Natural killer cell treated with Interleukin-12 subunit alpha and Interleukin-12 subunit beta and Interleukin-15 and Interleukin-18, amount 100 ng/mL, for 72 hours (primary cell): ENCODE results near the gene RNF224. TPM values are rescaled to one million over a fixed set of nuclear protein-coding genes. Genes with fewer than 3 reads are reported as not detected.

Experiments
- ATAC-seq, 2 donors: fragments of 150-1000 bp; cut with Tn5 transposase in 1 of 2; sonication (Bioruptor Pico), chemical (Tn5 transposase) in 1 of 2; 2 replicates each; pipeline ENCODE4 v1.10.0; 2021
- DNase-seq: peaks from one replicate; pipeline ENCODE4 v3.0.0; 2022; ENCODE audit warnings: low spot score
- H3K27ac Mint-ChIP-seq, 2 donors: 1 replicate in 1 of 2; 2 replicates in 1 of 2; pipeline ENCODE4 v1.8.0; 2022; ENCODE audit warnings: mixed read lengths in 2 of 2, mild to moderate bottlenecking in 1 of 2, moderate library complexity in 1 of 2
- H3K27me3 Mint-ChIP-seq, 2 donors: 1 replicate in 1 of 2; 2 replicates in 1 of 2; pipeline ENCODE4 v1.8.0; 2022; ENCODE audit warnings: mixed read lengths in 2 of 2
- H3K36me3 Mint-ChIP-seq: one replicate; pipeline ENCODE4 v1.8.0; 2022; ENCODE audit warnings: mixed read lengths
- H3K4me1 Mint-ChIP-seq, 2 donors: 1 replicate in 1 of 2; 2 replicates in 1 of 2; pipeline ENCODE4 v1.8.0; 2022; ENCODE audit warnings: low read depth in 2 of 2, mixed read lengths in 2 of 2, mild to moderate bottlenecking in 1 of 2
- H3K4me3 Mint-ChIP-seq: one replicate; pipeline ENCODE4 v1.8.0; 2022; ENCODE audit warnings: mixed read lengths
- H3K9me3 Mint-ChIP-seq: 2 replicates; pipeline ENCODE4 v1.8.0; 2022; ENCODE audit warnings: mixed read lengths
- total RNA-seq, 2 donors: library from RNA; stranded (reverse); gene quantifications; one replicate each; pipeline ENCODE4 v1.2.3, GENCODE V29; 2022

RNF224 gene
- total RNA-seq, 2 donors from 2014 or later = not detected

GRCh38 chr9:137188490-137189296, 38.6 kb upstream of the RNF224 start, which contains the start of the genes ANAPC2 and SSNA1:
Gene ANAPC2 (minus strand): TSS chr9:137188560. CDS start chr9:137188532, 28 bp downstream.
Gene SSNA1 (plus strand): TSS chr9:137188676. CDS start chr9:137188727, 51 bp downstream.
- H3K9me3 Mint-ChIP-seq = no peaks in the 10 kb centered on the region
- peaks cover 6% of the 10 kb centered on the region for H3K36me3 Mint-ChIP-seq
- H3K27me3 Mint-ChIP-seq = no peaks in the 10 kb centered on the region
- peak; percentile 90 to 93 for ATAC-seq
- peak within 1 kb of the TSS; percentile 80 to 84 for H3K27ac Mint-ChIP-seq
- peaks cover 20 to 24% of the 10 kb centered on the region in 2 donors for H3K4me1 Mint-ChIP-seq
- peak; percentile 95 for DNase-seq
- peak within 1 kb of the TSS; percentile 96 for H3K4me3 Mint-ChIP-seq

- ATAC-seq = no peak
- H3K36me3 Mint-ChIP-seq = no peaks in the 10 kb centered on the region
Measured at GRCh38 chr9:137189297-137190295, 37.7 kb upstream of the RNF224 start.

DNA sequence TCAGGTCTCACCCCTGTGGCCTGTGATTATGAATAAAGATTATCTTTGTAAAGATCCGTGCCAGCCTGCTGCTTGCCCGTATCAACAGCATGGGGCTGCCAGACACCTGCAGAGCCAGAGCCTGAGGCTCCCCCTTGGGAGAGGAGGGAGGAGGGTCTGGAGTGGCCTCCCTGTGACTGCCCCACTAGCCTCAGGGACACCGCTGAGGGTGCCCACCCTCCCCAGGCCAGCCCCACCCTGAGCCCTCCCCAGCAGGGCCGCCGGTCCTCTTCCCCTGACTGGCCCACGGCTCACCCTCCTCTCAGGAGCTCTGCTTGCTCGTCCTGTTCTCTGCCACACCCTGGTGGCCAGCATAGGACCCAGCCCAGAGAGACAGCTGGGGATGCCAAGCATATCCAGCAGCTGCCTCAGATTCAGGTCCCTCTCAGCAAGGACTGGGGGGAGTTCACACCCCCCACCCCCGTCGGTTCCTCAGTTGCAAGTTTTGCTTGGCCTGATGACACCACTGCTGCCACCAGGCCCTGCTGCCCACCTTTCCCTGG, 36.9 kb upstream of the RNF224 start:
- H3K36me3 Mint-ChIP-seq = no peaks in the 10 kb centered on the region
- peak overlapping the region; percentile 68 to 87 for H3K27ac Mint-ChIP-seq
- peaks cover 13 to 19% of the 10 kb centered on the region in 2 donors for H3K4me1 Mint-ChIP-seq
- no peaks in the 10 kb centered on the region for H3K27me3 Mint-ChIP-seq
- H3K4me3 Mint-ChIP-seq = peak overlapping the region; percentile 66
- ATAC-seq (no peak), DNase-seq (no peak)
- no peaks in the 10 kb centered on the region for H3K9me3 Mint-ChIP-seq

More at GRCh38 chr9:137189297-137190295, 37.7 kb upstream of the RNF224 start:
- peaks cover 13 to 19% of the 10 kb centered on the region in 2 donors for H3K4me1 Mint-ChIP-seq
- H3K27ac Mint-ChIP-seq = peak overlapping the region; percentile 80 to 84
- peak overlapping the region; percentile 96 for H3K4me3 Mint-ChIP-seq
- DNase-seq = peak; percentile 73
- no peaks in the 10 kb centered on the region for H3K9me3 Mint-ChIP-seq
- no peaks in the 10 kb centered on the region for H3K27me3 Mint-ChIP-seq

GRCh38 chr9:137191245-137191644, 36.1 kb upstream of the RNF224 start:
- ATAC-seq (no peak), DNase-seq (no peak)
- H3K4me1 Mint-ChIP-seq = peaks cover 13 to 19% of the 10 kb centered on the region in 2 donors
- H3K36me3 Mint-ChIP-seq = no peaks in the 10 kb centered on the region
- H3K9me3 Mint-ChIP-seq = no peaks in the 10 kb centered on the region
- no peaks in the 10 kb centered on the region for H3K27me3 Mint-ChIP-seq
- peak overlapping the region; percentile 68 to 87 for H3K27ac Mint-ChIP-seq
- H3K4me3 Mint-ChIP-seq = peak overlapping the region; percentile 66

- ATAC-seq (no peak), DNase-seq (no peak)
- H3K27me3 Mint-ChIP-seq = no peaks in the 10 kb centered on the region
- H3K4me1 Mint-ChIP-seq = peaks cover 13 to 14% of the 10 kb centered on the region in 2 donors
- H3K36me3 Mint-ChIP-seq = no peaks in the 10 kb centered on the region
- no peak overlapping the region for H3K27ac Mint-ChIP-seq
- no peaks in the 10 kb centered on the region for H3K9me3 Mint-ChIP-seq
- no peak overlapping the region for H3K4me3 Mint-ChIP-seq
Measured at GRCh38 chr9:137191691-137192447, 35.4 kb upstream of the RNF224 start.

- peaks cover 11% of the 10 kb centered on the region in 2 donors for H3K4me1 Mint-ChIP-seq
- DNase-seq (no peak), ATAC-seq (no peak)
- no peak overlapping the region for H3K4me3 Mint-ChIP-seq
- no peaks in the 10 kb centered on the region for H3K27me3 Mint-ChIP-seq
- no peak overlapping the region for H3K27ac Mint-ChIP-seq
- H3K36me3 Mint-ChIP-seq = no peaks in the 10 kb centered on the region
- no peaks in the 10 kb centered on the region for H3K9me3 Mint-ChIP-seq
Measured at GRCh38 chr9:137192448-137192780, 34.9 kb upstream of the RNF224 start.

- Mint-ChIP-seq H3K9me3 (no peaks in the 10 kb centered on the region), H3K27me3 (no peaks in the 10 kb centered on the region), H3K4me3 (no peak overlapping the region), H3K4me1 (peaks cover 7 to 8% of the 10 kb centered on the region in 2 donors), H3K27ac (no peak overlapping the region), H3K36me3 (no peaks in the 10 kb centered on the region)
- no peak for ATAC-seq
- no peak for DNase-seq
Measured at GRCh38 chr9:137192859-137193258, 34.4 kb upstream of the RNF224 start.

- no peaks in the 10 kb centered on the region for H3K9me3 Mint-ChIP-seq
- peaks cover 7 to 8% of the 10 kb centered on the region in 2 donors for H3K4me1 Mint-ChIP-seq
- H3K36me3 Mint-ChIP-seq = no peaks in the 10 kb centered on the region
- H3K27me3 Mint-ChIP-seq = no peaks in the 10 kb centered on the region
- H3K4me3 Mint-ChIP-seq = no peak overlapping the region
- ATAC-seq (no peak), DNase-seq (no peak)
- H3K27ac Mint-ChIP-seq = no peak overlapping the region
Measured at GRCh38 chr9:137193771-137194170, 33.5 kb upstream of the RNF224 start.

DNA sequence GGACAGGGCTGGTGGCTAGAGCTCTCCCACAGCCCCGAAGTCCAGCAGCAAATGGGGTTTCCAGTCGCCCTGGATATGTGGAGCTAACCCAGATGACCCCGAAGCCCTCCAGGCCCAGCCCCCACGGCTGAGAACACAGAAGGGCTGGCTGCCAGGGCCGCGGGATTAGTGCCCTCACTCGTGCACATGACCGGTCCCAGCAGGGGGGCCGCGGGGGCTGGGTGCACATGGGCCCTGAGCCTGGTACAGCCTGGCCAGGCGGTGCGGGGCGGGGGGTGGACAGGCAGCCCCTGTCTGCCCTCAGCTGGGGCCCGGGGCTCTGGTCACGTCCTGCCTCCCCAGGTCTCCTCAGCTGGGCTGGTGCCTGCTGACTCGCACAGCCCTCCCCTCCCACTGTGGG, 32.9 kb upstream of the RNF224 start:
- Mint-ChIP-seq H3K9me3 (no peaks in the 10 kb centered on the region), H3K4me3 (no peak overlapping the region), H3K27ac (no peak overlapping the region), H3K4me1 (peaks cover 4 to 7% of the 10 kb centered on the region in 2 donors), H3K36me3 (no peaks in the 10 kb centered on the region), H3K27me3 (no peaks in the 10 kb centered on the region)
- no peak for DNase-seq
- ATAC-seq = no peak

- Mint-ChIP-seq H3K36me3 (no peaks in the 10 kb centered on the region), H3K27me3 (no peaks in the 10 kb centered on the region), H3K4me1 (peaks cover 4 to 7% of the 10 kb centered on the region in 2 donors), H3K27ac (no peak overlapping the region), H3K4me3 (no peak overlapping the region), H3K9me3 (no peaks in the 10 kb centered on the region)
- DNase-seq (no peak), ATAC-seq (no peak)
Measured at GRCh38 chr9:137194909-137195308, 32.4 kb upstream of the RNF224 start.

DNA sequence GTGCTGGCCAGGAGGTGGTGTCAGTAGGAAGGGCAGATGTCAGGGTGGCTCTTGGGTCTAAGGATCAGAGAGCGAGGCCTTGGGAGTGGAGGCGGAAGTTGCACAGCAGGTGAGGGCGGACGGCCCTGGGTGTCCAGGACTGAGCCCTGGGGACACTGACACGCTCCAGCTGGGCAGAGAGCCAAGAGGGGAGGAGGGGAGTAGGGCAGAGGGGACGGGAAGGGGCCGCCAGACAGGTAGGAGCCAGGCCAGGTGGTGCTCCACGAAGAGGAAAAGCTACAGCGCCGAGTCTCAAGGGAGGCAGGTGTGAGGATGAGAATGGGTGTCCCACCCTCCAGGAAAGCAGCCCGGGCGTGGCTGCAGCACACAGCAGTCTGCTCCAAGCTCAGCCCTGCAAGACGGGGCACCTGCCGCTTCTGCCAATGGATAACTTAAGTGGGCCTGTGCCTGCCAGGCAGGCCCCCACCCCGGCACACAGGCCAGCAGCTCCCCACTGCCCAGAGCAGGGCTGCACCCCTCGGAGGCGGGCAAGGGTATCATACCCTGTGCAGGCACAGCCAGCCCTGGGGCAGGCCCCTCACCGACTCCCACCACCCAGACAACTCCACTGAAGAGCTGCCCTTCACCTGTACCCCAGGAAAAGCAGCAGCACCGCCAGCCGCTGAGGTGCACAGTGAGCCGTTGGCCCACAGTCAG, 31.6 kb upstream of the RNF224 start:
- ATAC-seq (no peak), DNase-seq (no peak)
- Mint-ChIP-seq H3K4me1 (peaks cover 4% of the 10 kb centered on the region in 2 donors), H3K9me3 (no peaks in the 10 kb centered on the region), H3K27me3 (no peaks in the 10 kb centered on the region), H3K4me3 (no peak overlapping the region), H3K27ac (no peak overlapping the region), H3K36me3 (no peaks in the 10 kb centered on the region)

DNA sequence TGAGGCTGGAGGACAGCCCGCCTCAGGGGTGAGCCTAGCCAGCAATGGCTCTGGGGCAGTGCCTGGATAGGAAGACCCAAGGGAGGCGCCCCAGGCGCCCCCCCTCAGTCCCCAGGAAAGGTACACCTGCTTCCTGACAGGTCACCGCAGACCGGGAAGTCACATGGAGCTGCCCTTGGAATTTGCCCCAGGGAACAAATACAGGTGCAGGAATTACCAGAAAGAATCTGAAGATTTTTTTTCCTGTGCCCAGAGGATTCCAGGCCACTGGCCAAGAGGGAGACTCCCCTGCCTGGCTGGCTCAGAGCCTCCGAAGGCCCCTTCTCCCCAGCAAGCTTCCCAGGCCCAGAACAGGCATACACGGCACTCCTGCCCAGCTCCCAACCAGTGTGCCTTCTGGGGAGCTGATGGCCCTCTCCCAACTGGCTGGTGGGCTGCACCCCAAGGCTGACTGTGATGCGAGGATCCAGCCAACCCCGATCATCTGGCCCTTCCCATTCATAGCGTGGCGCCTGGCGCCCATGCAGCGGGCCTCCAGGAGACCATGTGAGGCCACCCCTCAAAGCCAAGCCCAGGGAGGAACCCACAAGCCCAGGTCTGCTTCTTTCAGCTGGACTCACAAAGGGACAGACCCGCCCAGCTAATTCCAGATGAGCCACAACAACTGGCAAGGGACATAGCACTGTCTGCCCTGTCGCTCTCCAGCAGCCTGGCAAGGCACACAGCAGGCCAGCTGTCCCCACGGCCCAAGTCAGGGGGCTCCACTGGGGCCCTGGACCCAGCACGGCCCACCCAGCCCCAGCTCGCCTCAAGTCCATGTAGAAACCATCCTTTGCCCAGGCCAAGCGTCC, 29.0 kb upstream of the RNF224 start:
- no peaks in the 10 kb centered on the region for H3K9me3 Mint-ChIP-seq
- no peaks in the 10 kb centered on the region for H3K36me3 Mint-ChIP-seq
- no peaks in the 10 kb centered on the region for H3K27me3 Mint-ChIP-seq
- peak overlapping the region; percentile 30 for H3K4me3 Mint-ChIP-seq
- no peak overlapping the region for H3K27ac Mint-ChIP-seq
- no peak for ATAC-seq
- peaks cover 4 to 6% of the 10 kb centered on the region in 2 donors for H3K4me1 Mint-ChIP-seq
- DNase-seq = no peak
